Stimulated activated naive B cell treated with anti-CD40 and anti-IgM and Interleukin-4, amounts not matched to agents 10 μg/mL and 1 μg/mL and 100 μg/mL, for 72 hours (primary cell): ENCODE data around the gene CERS6.

Experiments used
- ATAC-seq, 2 donors: fragments of 150-1000 bp; cut with Tn5 transposase; replicated peaks; 2 replicates each; pipeline ENCODE4 v1.10.0; 2021; ENCODE audit warnings: moderate library complexity in 1 of 2
- DNase-seq: peaks from one replicate; pipeline ENCODE4 v3.0.0; 2021
- H3K27ac Mint-ChIP-seq: one replicate; pipeline ENCODE4 v1.8.0; 2022; ENCODE audit warnings: mild to moderate bottlenecking, mixed read lengths
- H3K27me3 Mint-ChIP-seq, 2 donors: one replicate each; pipeline ENCODE4 v1.8.0; 2022; ENCODE audit warnings: mixed read lengths in 2 of 2
- H3K36me3 Mint-ChIP-seq, 2 donors: one replicate each; pipeline ENCODE4 v1.8.0; 2022; ENCODE audit warnings: mixed read lengths in 2 of 2, mild to moderate bottlenecking in 1 of 2
- H3K4me1 Mint-ChIP-seq, 2 donors: one replicate each; pipeline ENCODE4 v1.8.0; 2022; ENCODE audit warnings: mixed read lengths in 2 of 2, mild to moderate bottlenecking in 1 of 2
- H3K4me3 Mint-ChIP-seq, 2 donors: one replicate each; pipeline ENCODE4 v1.8.0; 2022; ENCODE audit warnings: mild to moderate bottlenecking in 2 of 2, mixed read lengths in 2 of 2, moderate library complexity in 1 of 2
- H3K9me3 Mint-ChIP-seq, 2 donors: one replicate each; pipeline ENCODE4 v1.8.0; 2022; ENCODE audit warnings: mixed read lengths in 2 of 2, mild to moderate bottlenecking in 1 of 2

Gene CERS6

DNA sequence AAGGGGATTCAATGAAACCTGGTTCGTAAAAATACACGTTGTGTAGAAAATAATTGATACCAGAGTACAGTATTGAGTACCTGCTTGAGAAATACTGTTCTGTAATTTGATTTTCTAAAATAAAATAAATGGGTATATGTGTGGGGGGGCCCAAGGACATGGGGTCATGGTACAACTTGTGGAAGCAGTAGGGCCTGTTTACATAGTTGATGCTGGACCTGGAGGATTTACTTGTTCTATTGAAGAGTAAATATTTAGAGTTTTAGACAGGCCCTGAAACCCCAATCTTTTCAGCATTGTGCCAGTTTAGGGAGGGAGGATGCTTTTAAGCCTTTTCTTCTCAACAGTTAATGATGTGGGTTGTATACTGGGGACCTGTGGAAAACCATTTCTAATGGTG lies 11.7 kb downstream of the CERS6 start:
- Mint-ChIP-seq H3K4me1 (peaks cover 44 to 72% of the 10 kb centered on the region in 2 donors), H3K9me3 (no peaks in the 10 kb centered on the region), H3K36me3 (peaks cover 3 to 9% of the 10 kb centered on the region in 2 donors), H3K4me3 (no peak overlapping the region), H3K27me3 (no peaks in the 10 kb centered on the region), H3K27ac (no peak overlapping the region)
- no peak for DNase-seq
- ATAC-seq, result no peak

DNA sequence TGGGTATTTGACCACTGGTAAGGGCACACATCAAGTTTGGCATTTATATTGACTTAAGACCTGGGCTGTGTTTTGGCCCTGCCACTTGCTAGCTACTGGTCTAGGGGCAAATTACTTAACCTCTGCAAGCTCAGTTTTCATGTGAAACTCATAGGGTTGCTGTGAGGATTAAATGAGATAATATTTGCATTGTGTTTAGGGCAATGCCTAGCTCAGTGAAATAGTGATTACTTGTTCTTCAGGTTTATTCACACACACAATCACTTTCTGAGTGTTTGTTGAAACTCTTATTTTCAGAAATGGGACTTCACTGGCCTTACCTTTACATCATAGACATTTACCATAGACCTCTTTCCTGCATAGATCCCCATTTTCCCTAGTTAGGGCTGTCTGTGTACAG lies 12.3 kb downstream of the CERS6 start:
- Mint-ChIP-seq H3K27ac (no peak overlapping the region), H3K9me3 (no peaks in the 10 kb centered on the region), H3K4me1 (peaks cover 44 to 72% of the 10 kb centered on the region in 2 donors), H3K4me3 (no peak overlapping the region), H3K27me3 (no peaks in the 10 kb centered on the region), H3K36me3 (peaks cover 3 to 9% of the 10 kb centered on the region in 2 donors)
- DNase-seq (no peak), ATAC-seq (no peak)

DNA sequence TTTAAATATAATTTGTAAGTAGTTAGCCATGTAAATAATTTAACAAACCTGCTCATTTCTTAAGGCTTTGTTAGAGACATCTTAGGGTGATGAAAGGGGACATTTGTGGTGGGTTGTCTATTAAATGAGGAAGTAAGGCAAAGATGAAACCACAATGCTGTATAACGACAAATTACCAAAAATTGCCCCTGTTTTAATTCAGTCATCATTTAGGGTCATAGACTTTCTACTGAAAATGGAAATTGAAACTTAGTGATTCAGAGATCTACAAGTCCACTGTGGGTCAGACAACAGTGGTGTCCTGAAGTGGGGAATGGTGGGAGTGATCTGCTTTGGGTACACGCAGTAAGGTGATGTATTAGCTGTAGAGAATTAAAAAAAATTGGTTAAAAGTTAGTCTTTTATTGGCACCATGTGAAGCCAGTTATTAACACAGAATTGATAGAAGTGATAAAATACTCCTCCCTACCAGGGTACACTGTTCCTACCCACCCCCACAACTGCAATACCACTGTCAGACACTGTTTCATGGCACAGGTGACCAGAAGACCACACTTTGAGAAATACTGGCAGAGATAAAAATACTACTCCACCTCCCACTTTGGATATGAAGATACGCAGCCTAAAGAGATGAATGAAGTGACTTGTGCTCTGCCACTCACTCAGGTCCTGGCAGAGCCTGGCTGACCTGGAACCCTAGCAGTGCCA lies 13.4 kb downstream of the CERS6 start:
- H3K27me3 Mint-ChIP-seq, result no peaks in the 10 kb centered on the region
- no peaks in the 10 kb centered on the region for H3K9me3 Mint-ChIP-seq
- peaks cover 44 to 69% of the 10 kb centered on the region in 2 donors for H3K4me1 Mint-ChIP-seq
- DNase-seq (no peak), ATAC-seq (peak; percentile 86 to 91)
- peaks cover 2 to 9% of the 10 kb centered on the region in 2 donors for H3K36me3 Mint-ChIP-seq
- H3K4me3 Mint-ChIP-seq, result peak overlapping the region; percentile 47 to 55
- peak overlapping the region; percentile 56 for H3K27ac Mint-ChIP-seq

DNA sequence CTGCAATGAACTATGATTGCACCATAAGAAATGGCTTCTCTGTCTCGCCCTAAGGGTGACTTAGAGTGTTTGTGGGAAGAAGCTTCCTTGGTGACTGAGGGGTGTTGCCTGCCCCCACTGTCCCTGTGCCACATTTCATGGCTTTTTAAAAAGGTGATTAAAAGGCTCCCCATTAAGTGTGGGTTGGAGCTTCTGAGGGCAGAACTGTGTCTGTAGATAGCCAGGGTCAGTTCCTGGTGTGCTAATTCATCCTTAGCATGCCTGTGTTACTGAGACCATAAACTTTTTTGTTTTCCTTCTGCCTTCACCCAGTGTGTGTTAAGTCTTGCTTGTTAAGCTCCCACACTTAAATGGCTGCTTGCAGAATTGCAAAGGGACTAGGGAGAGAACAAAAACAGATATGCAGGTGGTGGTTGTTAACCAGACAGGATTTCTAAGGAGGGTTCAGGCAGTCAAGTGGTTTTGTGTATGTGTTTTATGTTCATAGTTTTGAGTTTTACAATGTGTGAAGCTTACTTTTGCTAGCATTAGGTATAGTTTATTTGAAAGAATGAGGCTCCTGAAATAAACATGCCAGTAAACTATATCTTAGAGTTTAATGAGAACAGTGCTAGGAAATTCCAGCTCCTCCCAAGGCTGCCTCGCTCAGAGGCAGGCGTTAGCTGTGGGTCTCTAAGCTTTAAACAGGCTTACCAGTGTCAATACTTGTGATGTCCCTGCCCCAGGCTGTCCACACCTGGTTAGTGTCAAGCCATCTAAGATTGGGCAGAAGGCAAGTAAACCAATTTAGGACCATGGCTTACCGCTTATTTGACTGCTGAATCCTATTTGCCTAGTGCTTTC lies 14.5 kb downstream of the CERS6 start:
- Mint-ChIP-seq H3K4me1 (peaks cover 36 to 58% of the 10 kb centered on the region in 2 donors), H3K27me3 (no peaks in the 10 kb centered on the region), H3K9me3 (no peaks in the 10 kb centered on the region), H3K4me3 (no peak overlapping the region), H3K36me3 (peaks cover 1 to 9% of the 10 kb centered on the region in 2 donors), H3K27ac (no peak overlapping the region)
- ATAC-seq, result no peak
- no peak for DNase-seq

DNA sequence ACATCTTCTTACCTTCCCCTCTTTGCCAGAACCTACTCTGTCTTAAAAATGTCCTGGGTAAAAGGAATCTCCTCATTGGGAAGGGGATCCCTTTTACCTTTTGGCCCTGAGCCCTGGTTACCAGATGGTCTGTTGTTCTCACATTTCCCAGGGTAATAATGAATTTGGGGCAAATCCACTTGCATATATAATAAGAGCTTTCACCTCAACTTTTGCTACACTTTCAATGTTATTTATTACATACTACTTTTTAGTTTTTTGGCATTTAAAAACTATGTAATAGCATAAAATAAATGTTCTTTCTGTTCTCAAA lies 15.0 kb downstream of the CERS6 start:
- Mint-ChIP-seq H3K27ac (no peak overlapping the region), H3K4me1 (peaks cover 33 to 52% of the 10 kb centered on the region in 2 donors), H3K9me3 (no peaks in the 10 kb centered on the region), H3K4me3 (no peak overlapping the region), H3K27me3 (no peaks in the 10 kb centered on the region), H3K36me3 (peaks cover 1 to 9% of the 10 kb centered on the region in 2 donors)
- no peak for ATAC-seq
- no peak for DNase-seq

GRCh38 chr2:168475636-168476035 lies 19.6 kb downstream of the CERS6 start:
- H3K27ac Mint-ChIP-seq, result no peak overlapping the region
- no peak for ATAC-seq
- H3K9me3 Mint-ChIP-seq, result no peaks in the 10 kb centered on the region
- no peak for DNase-seq
- H3K4me1 Mint-ChIP-seq, result peaks cover 12 to 36% of the 10 kb centered on the region in 2 donors
- no peaks in the 10 kb centered on the region for H3K27me3 Mint-ChIP-seq
- H3K4me3 Mint-ChIP-seq, result no peak overlapping the region
- H3K36me3 Mint-ChIP-seq, result peaks cover 3 to 8% of the 10 kb centered on the region in 2 donors

GRCh38 chr2:168478206-168478605 lies 22.1 kb downstream of the CERS6 start:
- no peak for DNase-seq
- Mint-ChIP-seq H3K4me1 (peaks cover 8 to 50% of the 10 kb centered on the region in 2 donors), H3K27me3 (no peaks in the 10 kb centered on the region), H3K9me3 (no peaks in the 10 kb centered on the region), H3K4me3 (no peak overlapping the region), H3K36me3 (peaks cover 3% of the 10 kb centered on the region in 2 donors), H3K27ac (no peak overlapping the region)
- ATAC-seq, result no peak

- peaks cover 3 to 8% of the 10 kb centered on the region in 2 donors for H3K36me3 Mint-ChIP-seq
- H3K27ac Mint-ChIP-seq, result no peak overlapping the region
- H3K4me3 Mint-ChIP-seq, result no peak overlapping the region
- ATAC-seq (no peak), DNase-seq (no peak)
- peaks cover under 1 to 2% of the 10 kb centered on the region in 2 donors for H3K9me3 Mint-ChIP-seq
- H3K27me3 Mint-ChIP-seq, result no peaks in the 10 kb centered on the region
- H3K4me1 Mint-ChIP-seq, result peaks cover 14 to 62% of the 10 kb centered on the region in 2 donors
Observed at GRCh38 chr2:168480356-168480755, 24.3 kb downstream of the CERS6 start.

DNA sequence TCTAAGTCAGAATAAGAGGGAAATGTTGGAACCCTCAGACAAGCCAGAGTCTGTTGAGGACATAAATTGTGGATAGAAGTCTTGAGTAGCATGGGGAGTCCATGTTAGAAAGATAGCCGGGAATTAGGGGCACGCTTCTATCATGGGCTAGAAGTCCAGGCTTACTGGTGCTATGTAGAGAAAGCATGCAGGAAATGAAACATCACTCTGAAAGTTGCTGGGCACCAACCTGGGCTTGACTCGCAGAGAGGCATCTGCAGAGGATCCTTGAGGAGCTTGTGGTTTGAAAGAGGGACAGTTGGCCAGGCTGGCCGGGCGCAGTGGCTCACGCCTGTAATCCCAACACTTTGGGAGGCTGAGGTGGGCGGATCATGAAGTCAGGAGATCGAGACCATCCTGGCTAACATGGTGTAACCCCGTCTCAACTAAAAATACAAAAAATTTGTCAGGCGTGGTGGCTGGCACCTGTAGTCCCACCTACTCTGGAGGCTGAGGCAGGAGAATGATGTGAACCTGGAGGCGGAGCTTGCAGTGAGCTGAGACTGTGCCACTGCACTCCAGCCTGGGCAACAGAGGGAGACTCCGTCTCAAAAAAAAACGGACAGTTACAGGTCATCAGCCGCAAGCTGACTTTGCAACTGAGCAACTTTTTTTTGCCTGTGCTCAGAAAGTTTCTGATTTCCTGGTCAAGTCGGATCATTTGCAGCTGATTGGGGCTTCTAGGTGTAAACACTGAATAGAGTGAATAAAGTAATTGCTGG lies 24.9 kb downstream of the CERS6 start:
- no peak for DNase-seq
- H3K4me1 Mint-ChIP-seq, result peaks cover 14 to 65% of the 10 kb centered on the region in 2 donors
- no peak overlapping the region for H3K27ac Mint-ChIP-seq
- peaks cover 3 to 10% of the 10 kb centered on the region in 2 donors for H3K36me3 Mint-ChIP-seq
- no peak overlapping the region for H3K4me3 Mint-ChIP-seq
- no peak for ATAC-seq
- peaks cover 2 to 4% of the 10 kb centered on the region in 2 donors for H3K9me3 Mint-ChIP-seq
- no peaks in the 10 kb centered on the region for H3K27me3 Mint-ChIP-seq

DNA sequence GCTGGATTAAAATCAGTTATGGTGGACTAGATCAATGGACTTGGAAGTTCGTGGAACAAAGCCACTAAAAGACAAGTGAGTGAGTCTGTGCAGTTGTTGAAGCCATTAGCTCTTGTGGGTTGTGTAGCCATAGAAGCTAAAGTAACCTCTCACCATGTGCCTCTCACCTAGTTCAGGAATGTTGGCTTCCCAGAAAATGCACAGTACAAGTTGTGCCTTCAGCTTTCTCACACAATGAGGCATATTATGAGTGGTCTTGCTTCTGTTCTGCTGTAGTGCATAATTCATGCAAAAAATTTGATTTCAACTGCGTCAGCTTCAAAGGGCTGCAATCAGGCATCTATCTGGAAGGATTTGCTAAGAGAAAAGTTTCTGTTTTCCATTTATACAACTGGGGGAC lies 26.2 kb downstream of the CERS6 start:
- DNase-seq, result no peak
- no peaks in the 10 kb centered on the region for H3K27me3 Mint-ChIP-seq

GRCh38 chr2:168482952-168483831 lies 27.1 kb downstream of the CERS6 start:
- Mint-ChIP-seq H3K36me3 (peaks cover 3 to 7% of the 10 kb centered on the region in 2 donors), H3K27ac (no peak overlapping the region), H3K4me1 (peaks cover 11 to 48% of the 10 kb centered on the region in 2 donors), H3K27me3 (no peaks in the 10 kb centered on the region), H3K9me3 (peaks cover 2 to 4% of the 10 kb centered on the region in 2 donors), H3K4me3 (no peak overlapping the region)
- no peak for ATAC-seq
- DNase-seq, result no peak

More for the DNA sequence above, 26.2 kb downstream of the CERS6 start:
- Mint-ChIP-seq H3K27ac (no peak overlapping the region), H3K9me3 (peaks cover 2 to 4% of the 10 kb centered on the region in 2 donors), H3K4me1 (peaks cover 11 to 56% of the 10 kb centered on the region in 2 donors), H3K4me3 (no peak overlapping the region), H3K36me3 (peaks cover 3 to 7% of the 10 kb centered on the region in 2 donors)
- no peak for ATAC-seq

DNA sequence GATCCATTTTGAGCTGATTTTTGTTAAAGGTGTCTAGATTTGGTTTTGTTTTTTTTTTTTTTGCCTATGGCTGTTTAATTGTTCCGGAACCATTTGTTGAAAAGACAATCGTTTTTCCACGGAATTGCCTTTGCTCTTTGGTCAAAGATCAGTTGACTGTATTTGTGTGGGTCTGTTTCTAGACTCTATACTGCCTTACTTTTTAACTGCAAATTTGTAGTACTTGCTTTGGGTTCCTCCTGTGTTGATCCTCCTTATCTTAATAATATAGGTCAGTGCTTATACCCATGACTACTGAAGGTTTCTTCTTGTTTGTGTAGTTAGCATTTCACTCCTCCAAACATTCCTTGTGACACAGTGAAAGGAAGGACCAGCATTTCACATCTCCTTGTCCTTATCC lies 30.4 kb downstream of the CERS6 start:
- Mint-ChIP-seq H3K4me3 (no peak overlapping the region), H3K27ac (no peak overlapping the region), H3K27me3 (no peaks in the 10 kb centered on the region), H3K9me3 (peaks cover 2 to 4% of the 10 kb centered on the region in 2 donors), H3K4me1 (peaks cover 17 to 50% of the 10 kb centered on the region in 2 donors), H3K36me3 (peaks cover 5 to 7% of the 10 kb centered on the region in 2 donors)
- ATAC-seq (no peak), DNase-seq (no peak)

- H3K27ac Mint-ChIP-seq, result peak overlapping the region; percentile 96
- DNase-seq, result peak; percentile 59
- peaks cover 2 to 3% of the 10 kb centered on the region in 2 donors for H3K9me3 Mint-ChIP-seq
- H3K27me3 Mint-ChIP-seq, result no peaks in the 10 kb centered on the region
- peaks cover 12 to 18% of the 10 kb centered on the region in 2 donors for H3K36me3 Mint-ChIP-seq
- H3K4me3 Mint-ChIP-seq, result peak overlapping the region; percentile 75 to 77
- H3K4me1 Mint-ChIP-seq, result peaks cover 20 to 47% of the 10 kb centered on the region in 2 donors
- ATAC-seq, result peak; percentile 95
Observed at GRCh38 chr2:168490015-168490874, 34.2 kb downstream of the CERS6 start.
